ENCODE data around the gene NDUFA5.

The NDUFA5 gene

GRCh38 chr7:123502201-123502600 lies 55.4 kb downstream of the NDUFA5 start:
- no peak for DNase-seq (ENCODE audit: low read depth)

- DNase-seq (ENCODE audit: low read depth) = no peak
These were observed 56.6 kb downstream of the NDUFA5 start for GRCh38 chr7:123500878-123501489.

- DNase-seq (ENCODE audit: low read depth) = no peak
These were observed 58.2 kb downstream of the NDUFA5 start for GRCh38 chr7:123499211-123499970.

GRCh38 chr7:123498601-123499000 lies 59.0 kb downstream of the NDUFA5 start:
- DNase-seq (ENCODE audit: low read depth) = peak; percentile 53

GRCh38 chr7:123498031-123498430 lies 59.6 kb downstream of the NDUFA5 start:
- no peak for DNase-seq (ENCODE audit: low read depth)

GRCh38 chr7:123494193-123494796 lies 63.3 kb downstream of the NDUFA5 start:
- DNase-seq (ENCODE audit: low read depth) = no peak

- no peak for DNase-seq (ENCODE audit: low read depth)
These were observed 65.1 kb downstream of the NDUFA5 start for GRCh38 chr7:123492485-123492884.

All from CMK (cell line).